RWPE2 (cell line): ENCODE measurements around the gene THSD4.

Experiments
- ATAC-seq: fragments of 200-7000 bp; cut with Tn5 transposase; 3 replicates; pipeline ENCODE4 v1.9.1; 2021; ENCODE audit warnings: low read depth
- DNase-seq: peaks from one replicate; pipeline ENCODE4 v3.0.0-alpha.2; 2020; ENCODE audit warnings: low spot score
- H3K27ac ChIP-seq: fragments of 450-650 bp; 2 replicates; pipeline ENCODE4 v1.5.1; 2017; ENCODE audit warnings: mild to moderate bottlenecking; ENCODE audit not compliant: poor library complexity, severe bottlenecking
- H3K27me3 ChIP-seq: fragments of 250-450 bp; sonication (Bioruptor Pico); 2 replicates; pipeline ENCODE4 v1.5.1; 2021; ENCODE audit warnings: mild to moderate bottlenecking, moderate library complexity; ENCODE audit not compliant: insufficient read depth, poor library complexity, severe bottlenecking
- H3K36me3 ChIP-seq: fragments of 250-450 bp; sonication (Bioruptor Pico); 2 replicates; pipeline ENCODE4 v1.5.1; 2020; ENCODE audit warnings: low read depth, mild to moderate bottlenecking, moderate library complexity
- H3K4me1 ChIP-seq: fragments of 250-450 bp; sonication (Bioruptor Pico); 2 replicates; pipeline ENCODE4 v1.5.1; 2021; ENCODE audit warnings: mild to moderate bottlenecking, moderate library complexity; ENCODE audit not compliant: insufficient read depth, poor library complexity, severe bottlenecking
- H3K4me3 ChIP-seq: fragments of 250-450 bp; sonication (Bioruptor Pico); 2 replicates; pipeline ENCODE4 v1.5.1; 2021; ENCODE audit warnings: mild to moderate bottlenecking, moderate library complexity; ENCODE audit not compliant: severe bottlenecking
- H3K9me3 ChIP-seq: fragments of 250-450 bp; sonication (Bioruptor Pico); 2 replicates; pipeline ENCODE4 v1.5.1; 2021; ENCODE audit warnings: mild to moderate bottlenecking, moderate library complexity; ENCODE audit not compliant: severe bottlenecking
- TF ChIP-seq, protein P1 (sequence below): fragments of 450-650 bp; IDR thresholded peaks from one replicate; pipeline ENCODE4 v1.5.1; 2017; ENCODE audit warnings: mild to moderate bottlenecking, moderate library complexity; ENCODE audit not compliant: poor library complexity, severe bottlenecking

THSD4 gene

DNA sequence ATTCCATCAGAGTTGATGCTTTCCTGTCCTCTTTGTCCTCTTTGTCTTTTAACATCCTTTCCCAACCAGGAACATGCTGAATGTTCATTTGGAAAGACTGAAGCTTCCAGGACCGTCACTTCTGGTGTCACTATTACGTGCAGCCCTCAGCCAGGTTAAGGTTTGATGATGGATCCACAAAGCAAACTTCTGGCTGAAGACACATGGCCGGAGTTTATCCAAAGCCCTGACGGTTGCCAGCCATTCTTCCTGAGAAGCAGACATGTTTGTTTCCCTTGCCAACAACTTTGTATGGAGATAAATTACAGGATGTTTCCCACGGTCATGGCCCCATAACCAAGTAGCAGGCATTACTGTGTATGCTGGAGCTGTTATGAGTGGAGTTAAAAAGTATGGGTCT is 236.9 kb downstream of the THSD4 start:
- DNase-seq (no peak), ATAC-seq (no peak)
- H3K4me3 ChIP-seq, result no peak overlapping the region
- H3K4me1 ChIP-seq, result peaks cover 25% of the 10 kb centered on the region
- peaks cover 60% of the 10 kb centered on the region for H3K36me3 ChIP-seq
- H3K9me3 ChIP-seq, result no peaks in the 10 kb centered on the region
- TF ChIP-seq, protein P1, sequence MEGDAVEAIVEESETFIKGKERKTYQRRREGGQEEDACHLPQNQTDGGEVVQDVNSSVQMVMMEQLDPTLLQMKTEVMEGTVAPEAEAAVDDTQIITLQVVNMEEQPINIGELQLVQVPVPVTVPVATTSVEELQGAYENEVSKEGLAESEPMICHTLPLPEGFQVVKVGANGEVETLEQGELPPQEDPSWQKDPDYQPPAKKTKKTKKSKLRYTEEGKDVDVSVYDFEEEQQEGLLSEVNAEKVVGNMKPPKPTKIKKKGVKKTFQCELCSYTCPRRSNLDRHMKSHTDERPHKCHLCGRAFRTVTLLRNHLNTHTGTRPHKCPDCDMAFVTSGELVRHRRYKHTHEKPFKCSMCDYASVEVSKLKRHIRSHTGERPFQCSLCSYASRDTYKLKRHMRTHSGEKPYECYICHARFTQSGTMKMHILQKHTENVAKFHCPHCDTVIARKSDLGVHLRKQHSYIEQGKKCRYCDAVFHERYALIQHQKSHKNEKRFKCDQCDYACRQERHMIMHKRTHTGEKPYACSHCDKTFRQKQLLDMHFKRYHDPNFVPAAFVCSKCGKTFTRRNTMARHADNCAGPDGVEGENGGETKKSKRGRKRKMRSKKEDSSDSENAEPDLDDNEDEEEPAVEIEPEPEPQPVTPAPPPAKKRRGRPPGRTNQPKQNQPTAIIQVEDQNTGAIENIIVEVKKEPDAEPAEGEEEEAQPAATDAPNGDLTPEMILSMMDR, result no peak
- no peak overlapping the region for H3K27ac ChIP-seq
- H3K27me3 ChIP-seq, result no peaks in the 10 kb centered on the region

DNA sequence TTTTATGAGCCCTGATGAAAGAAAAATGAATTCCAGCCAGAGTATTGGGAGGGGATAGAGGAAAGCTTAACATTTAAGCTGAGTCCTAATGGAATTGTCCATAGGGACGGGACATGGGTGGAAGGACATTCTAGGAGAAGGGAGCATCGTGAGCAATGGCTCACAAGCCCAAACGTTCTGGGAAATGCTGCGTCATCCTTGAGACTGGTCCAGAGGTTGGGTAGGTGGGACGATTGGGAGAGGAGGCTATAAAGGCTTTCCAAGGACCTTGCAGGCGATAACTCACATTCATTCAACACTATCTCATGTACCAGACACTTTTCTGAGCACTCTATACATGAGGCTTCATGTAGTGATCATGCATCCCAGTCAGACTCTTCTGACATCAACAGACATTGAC is 237.5 kb downstream of the THSD4 start:
- Histone ChIP-seq H3K4me1 (peaks cover 30% of the 10 kb centered on the region), H3K27ac (peak overlapping the region; percentile 45), H3K36me3 (peaks cover 58% of the 10 kb centered on the region), H3K9me3 (no peaks in the 10 kb centered on the region), H3K4me3 (no peak overlapping the region), H3K27me3 (no peaks in the 10 kb centered on the region)
- DNase-seq, result no peak
- ATAC-seq, result no peak
- TF ChIP-seq, protein P1, result no peak

DNA sequence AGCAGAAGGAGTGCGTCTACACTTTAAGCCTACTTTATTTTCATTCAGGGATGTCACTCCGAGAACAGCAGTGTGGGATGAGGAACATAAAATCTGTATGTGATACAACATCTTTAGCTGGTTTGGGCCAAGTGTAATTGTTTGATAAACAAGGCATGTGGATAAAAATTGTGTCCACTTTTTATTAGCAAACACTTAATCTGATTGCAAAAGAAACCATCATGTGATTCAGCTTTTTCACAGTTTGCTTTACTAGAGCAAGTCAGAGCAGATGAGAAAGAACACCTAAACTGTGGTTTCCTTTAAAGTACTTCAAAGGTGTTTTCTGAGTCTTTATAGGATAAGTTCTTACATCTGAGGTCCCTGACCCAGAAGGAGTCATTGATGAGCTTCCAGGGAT is 237.9 kb downstream of the THSD4 start:
- TF ChIP-seq, protein P1, result no peak
- peaks cover 30% of the 10 kb centered on the region for H3K4me1 ChIP-seq

DNA sequence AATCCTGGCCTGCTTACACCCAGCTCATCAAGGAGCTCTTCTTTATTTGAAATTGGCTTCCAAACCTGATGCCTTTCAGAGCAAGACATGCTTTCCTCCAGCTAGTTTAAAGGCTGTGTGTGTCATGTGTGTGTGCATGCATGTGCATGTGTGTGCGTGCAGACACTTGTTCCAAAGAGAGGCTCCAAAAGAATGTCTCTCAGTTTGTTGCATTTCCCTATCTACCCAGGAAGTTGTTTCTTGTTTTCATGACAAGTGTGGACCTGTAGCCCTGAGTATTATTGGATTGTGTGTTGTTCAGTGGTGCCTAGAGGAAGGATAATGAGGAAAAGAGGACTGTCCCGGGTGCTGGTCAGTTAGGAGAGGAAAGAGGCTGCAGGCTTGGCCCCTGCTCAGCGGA is 240.0 kb downstream of the THSD4 start:
- Histone ChIP-seq H3K36me3 (peaks cover 38% of the 10 kb centered on the region), H3K4me1 (peaks cover 30% of the 10 kb centered on the region), H3K4me3 (no peak overlapping the region), H3K27ac (peak overlapping the region; percentile 45), H3K9me3 (no peaks in the 10 kb centered on the region), H3K27me3 (no peaks in the 10 kb centered on the region)
- no peak for DNase-seq
- TF ChIP-seq, protein P1, result no peak
- ATAC-seq, result peak; percentile 70

More for the DNA sequence above, 237.9 kb downstream of the THSD4 start:
- Histone ChIP-seq H3K4me3 (no peak overlapping the region), H3K27me3 (no peaks in the 10 kb centered on the region), H3K9me3 (no peaks in the 10 kb centered on the region), H3K27ac (peak overlapping the region; percentile 45), H3K36me3 (peaks cover 54% of the 10 kb centered on the region)
- DNase-seq (no peak), ATAC-seq (no peak)

DNA sequence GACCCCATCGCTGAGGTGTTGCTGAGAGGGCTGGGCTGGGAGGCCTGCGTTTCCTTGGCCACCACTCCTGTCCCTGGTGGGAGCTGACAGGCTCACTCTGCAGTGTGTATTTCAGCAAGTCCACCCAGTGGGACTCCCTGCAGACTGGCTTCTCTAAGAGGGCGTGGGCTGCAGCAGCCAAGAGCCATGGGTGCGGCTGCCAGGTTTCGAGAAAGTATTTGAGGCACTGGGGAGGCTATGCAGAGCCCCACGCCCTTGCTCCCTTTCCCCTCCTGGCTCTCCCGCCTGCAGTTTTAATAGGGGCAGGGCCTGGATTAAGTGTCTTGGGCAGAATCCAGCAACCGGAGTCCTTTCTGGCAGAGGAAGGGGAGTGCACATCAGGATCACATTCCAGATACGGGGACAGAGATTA is 242.1 kb downstream of the THSD4 start:
- TF ChIP-seq, protein P1, result no peak
- peaks cover 31% of the 10 kb centered on the region for H3K36me3 ChIP-seq
- no peak overlapping the region for H3K4me3 ChIP-seq
- H3K27ac ChIP-seq, result peak overlapping the region; percentile 45
- ATAC-seq (peak; percentile 47), DNase-seq (no peak)
- H3K4me1 ChIP-seq, result peaks cover 30% of the 10 kb centered on the region
- no peaks in the 10 kb centered on the region for H3K9me3 ChIP-seq
- no peaks in the 10 kb centered on the region for H3K27me3 ChIP-seq
